Measurements from ENCODE around the gene AGPAT3.

Gene AGPAT3

DNA sequence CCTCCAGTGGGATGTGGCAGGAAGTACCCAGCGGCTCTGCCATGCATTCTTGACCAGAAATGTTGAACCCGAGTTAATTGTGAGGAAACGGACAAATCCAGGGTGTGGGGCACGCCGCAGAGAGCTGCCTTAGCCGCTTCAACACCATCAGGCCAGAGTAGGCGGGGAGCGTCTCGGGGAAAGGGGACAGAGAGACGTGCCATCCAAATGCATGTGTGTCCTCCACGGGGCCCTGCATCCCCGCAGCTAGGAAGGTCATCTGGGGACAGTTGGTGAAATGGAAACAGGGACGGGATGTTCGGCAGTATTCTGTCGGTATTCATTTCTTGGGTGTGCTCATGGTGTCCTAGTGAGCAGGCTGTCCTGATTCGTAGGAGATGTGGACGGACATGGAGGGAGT is 88.0 kb downstream of the AGPAT3 start:
- TF ChIP-seq, protein P1, sequence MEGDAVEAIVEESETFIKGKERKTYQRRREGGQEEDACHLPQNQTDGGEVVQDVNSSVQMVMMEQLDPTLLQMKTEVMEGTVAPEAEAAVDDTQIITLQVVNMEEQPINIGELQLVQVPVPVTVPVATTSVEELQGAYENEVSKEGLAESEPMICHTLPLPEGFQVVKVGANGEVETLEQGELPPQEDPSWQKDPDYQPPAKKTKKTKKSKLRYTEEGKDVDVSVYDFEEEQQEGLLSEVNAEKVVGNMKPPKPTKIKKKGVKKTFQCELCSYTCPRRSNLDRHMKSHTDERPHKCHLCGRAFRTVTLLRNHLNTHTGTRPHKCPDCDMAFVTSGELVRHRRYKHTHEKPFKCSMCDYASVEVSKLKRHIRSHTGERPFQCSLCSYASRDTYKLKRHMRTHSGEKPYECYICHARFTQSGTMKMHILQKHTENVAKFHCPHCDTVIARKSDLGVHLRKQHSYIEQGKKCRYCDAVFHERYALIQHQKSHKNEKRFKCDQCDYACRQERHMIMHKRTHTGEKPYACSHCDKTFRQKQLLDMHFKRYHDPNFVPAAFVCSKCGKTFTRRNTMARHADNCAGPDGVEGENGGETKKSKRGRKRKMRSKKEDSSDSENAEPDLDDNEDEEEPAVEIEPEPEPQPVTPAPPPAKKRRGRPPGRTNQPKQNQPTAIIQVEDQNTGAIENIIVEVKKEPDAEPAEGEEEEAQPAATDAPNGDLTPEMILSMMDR (IDR thresholded peaks at IDR 0.05; ENCODE audit: insufficient read depth, low read length, poor library complexity, severe bottlenecking) = no peak
- H3K36me3 ChIP-seq (ENCODE audit: control insufficient read depth, insufficient read depth, low read length) = peaks cover 3% of the 10 kb centered on the region; the same call in 1 of the 2 replicates
- H3K4me3 ChIP-seq (replicated peaks; ENCODE audit: low read depth, low read length) = no peak overlapping the region
- DNase-seq (ENCODE audit: extremely low read depth, insufficient read length) = no peak
- no peaks in the 10 kb centered on the region for H3K27me3 ChIP-seq (replicated peaks; ENCODE audit: control insufficient read depth, insufficient read depth, low read length)

DNA sequence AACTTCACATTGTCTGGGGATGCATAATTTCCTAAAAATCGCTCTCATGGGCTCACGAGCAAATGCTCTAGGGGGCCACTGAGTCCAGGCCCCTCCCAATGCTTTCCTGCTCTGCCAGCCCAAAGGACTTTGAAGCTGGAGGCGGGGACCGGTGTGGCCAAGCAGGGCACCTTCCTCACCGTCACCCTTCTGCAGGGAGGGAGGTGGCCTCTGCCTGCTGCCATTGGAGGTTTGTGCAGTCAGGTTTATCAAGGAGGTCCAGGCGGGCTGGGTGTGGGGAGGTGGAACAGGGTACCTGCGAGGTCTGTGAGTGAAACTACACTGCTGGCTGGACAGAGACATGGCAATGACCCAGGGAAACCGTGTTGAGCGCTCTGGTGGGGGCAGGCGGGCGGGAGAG is 89.0 kb downstream of the AGPAT3 start:
- peaks cover 3% of the 10 kb centered on the region; the same call in 1 of the 2 replicates for H3K36me3 ChIP-seq (ENCODE audit: control insufficient read depth, insufficient read depth, low read length)
- DNase-seq (ENCODE audit: extremely low read depth, insufficient read length) = no peak
- TF ChIP-seq, protein P1 (IDR thresholded peaks at IDR 0.05; ENCODE audit: insufficient read depth, low read length, poor library complexity, severe bottlenecking) = no peak
- H3K27me3 ChIP-seq (replicated peaks; ENCODE audit: control insufficient read depth, insufficient read depth, low read length) = no peaks in the 10 kb centered on the region
- H3K4me3 ChIP-seq (replicated peaks; ENCODE audit: low read depth, low read length) = no peak overlapping the region

- Histone ChIP-seq H3K36me3 (ENCODE audit: control insufficient read depth, insufficient read depth, low read length) (peaks cover 6% of the 10 kb centered on the region), H3K4me3 (replicated peaks; ENCODE audit: low read depth, low read length) (no peak overlapping the region), H3K27me3 (replicated peaks; ENCODE audit: control insufficient read depth, insufficient read depth, low read length) (no peaks in the 10 kb centered on the region)
- no peak for DNase-seq (ENCODE audit: extremely low read depth, insufficient read length)
- TF ChIP-seq, protein P1 (IDR thresholded peaks at IDR 0.05; ENCODE audit: insufficient read depth, low read length, poor library complexity, severe bottlenecking) = no peak
Observed at GRCh38 chr21:43954896-43955295, 89.9 kb downstream of the AGPAT3 start.

GRCh38 chr21:43956019-43956669 is 91.1 kb downstream of the AGPAT3 start:
- no peak for DNase-seq (ENCODE audit: extremely low read depth, insufficient read length)

DNA sequence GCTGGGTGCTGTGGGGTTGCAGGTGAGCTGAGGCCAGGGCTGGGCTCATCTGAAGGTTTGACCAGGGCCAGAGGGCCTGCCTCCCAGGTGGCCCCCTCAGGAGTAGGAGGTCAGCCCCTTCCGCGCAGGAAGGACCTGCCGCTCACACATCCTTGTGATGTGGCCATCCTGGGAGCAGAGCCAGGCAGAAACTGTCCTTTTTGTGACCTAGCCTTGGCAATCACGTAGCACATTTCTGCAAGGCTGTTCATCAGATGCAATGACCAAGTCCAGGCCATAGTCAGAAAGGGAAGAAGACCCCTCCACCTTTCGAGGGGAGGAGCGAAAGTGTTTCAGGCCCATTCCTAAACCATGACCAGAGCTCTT is 91.6 kb downstream of the AGPAT3 start:
- no peak overlapping the region for H3K4me3 ChIP-seq (replicated peaks; ENCODE audit: low read depth, low read length)
- DNase-seq (ENCODE audit: extremely low read depth, insufficient read length) = no peak
- no peaks in the 10 kb centered on the region for H3K27me3 ChIP-seq (replicated peaks; ENCODE audit: control insufficient read depth, insufficient read depth, low read length)
- TF ChIP-seq, protein P1 (IDR thresholded peaks at IDR 0.05; ENCODE audit: insufficient read depth, low read length, poor library complexity, severe bottlenecking) = no peak
- H3K36me3 ChIP-seq (ENCODE audit: control insufficient read depth, insufficient read depth, low read length) = peaks cover 13% of the 10 kb centered on the region

More at GRCh38 chr21:43956019-43956669, 91.1 kb downstream of the AGPAT3 start:
- no peaks in the 10 kb centered on the region for H3K27me3 ChIP-seq (replicated peaks; ENCODE audit: control insufficient read depth, insufficient read depth, low read length)
- TF ChIP-seq, protein P1 (IDR thresholded peaks at IDR 0.05; ENCODE audit: insufficient read depth, low read length, poor library complexity, severe bottlenecking) = no peak
- no peak overlapping the region for H3K4me3 ChIP-seq (replicated peaks; ENCODE audit: low read depth, low read length)
- peaks cover 11% of the 10 kb centered on the region for H3K36me3 ChIP-seq (ENCODE audit: control insufficient read depth, insufficient read depth, low read length)

Data from GM06990 (cell line).